SK-N-SH (cell line): ENCODE results near the gene IVNS1ABP. TPM values are rescaled to one million over a fixed set of nuclear protein-coding genes. Genes with fewer than 3 reads are reported as not detected.

Experiments
- CTCF ChIA-PET: fragments of 300-600, 350-600 bp; formaldehyde crosslinking; extraction: SDS; loops from one replicate; lab custom pipeline; 2021; lab: Yijun Ruan, JAX
- POLR2A ChIA-PET: fragments of 350-600 bp; sonication (Branson Sonifier 250); formaldehyde crosslinking; extraction: SDS; loops from one replicate; lab custom pipeline; 2020; ENCODE audit warnings: antibody characterized with exemption, inconsistent platforms; lab: Yijun Ruan, JAX
- DNase-seq: peaks from one replicate; pipeline ENCODE4 v3.0.0; 2012
- H2AFZ ChIP-seq: fragments of 200-600 bp; sonication (generic); 2 replicates; pipeline ENCODE4 v1.8.1; 2016; ENCODE audit warnings: antibody characterized with exemption, mild to moderate bottlenecking, low read depth
- H3F3A ChIP-seq: fragments of 200-600 bp; sonication (generic); replicated peaks from 2 replicates; pipeline ENCODE3; 2016; ENCODE audit warnings: antibody characterized with exemption, mild to moderate bottlenecking; ENCODE audit not compliant: insufficient read depth
- H3K27ac ChIP-seq, 2 experiments: fragments of 200-500 bp in 1 of 2; fragments of 200-600 bp in 1 of 2; sonication (Bioruptor generic) in 1 of 2; sonication (generic), shearing (Covaris generic) in 1 of 2; 2 replicates each; pipeline versions ENCODE4 v1.5.1 to v1.6.1; 2014 to 2016; ENCODE audit warnings: low read depth in 2 of 2, inconsistent platforms in 1 of 2, low read length in 1 of 2, mild to moderate bottlenecking in 1 of 2, mixed read lengths in 1 of 2
- H3K27me3 ChIP-seq: fragments of 200-600 bp; sonication (generic), shearing (Covaris generic); 2 replicates; pipeline ENCODE4 v1.6.1; 2016; ENCODE audit warnings: mixed run types; ENCODE audit not compliant: insufficient read depth
- H3K36me3 ChIP-seq, 2 experiments: fragments of 200-500 bp in 1 of 2; fragments of 200-600 bp in 1 of 2; sonication (Bioruptor generic) in 1 of 2; sonication (generic) in 1 of 2; replicated peaks in 1 of 2; 2 replicates each; pipeline versions ENCODE3 to v1.5.1; 2014 to 2016; ENCODE audit warnings: low read length in 1 of 2, mild to moderate bottlenecking in 1 of 2; ENCODE audit not compliant: insufficient read depth in 2 of 2, control insufficient read depth in 1 of 2
- H3K4me1 ChIP-seq, 2 experiments: fragments of 200-500 bp in 1 of 2; fragments of 200-600 bp in 1 of 2; sonication (Bioruptor generic) in 1 of 2; sonication (generic), shearing (Covaris generic) in 1 of 2; 2 replicates each; pipeline versions ENCODE4 v1.5.1 to v1.6.1; 2014 to 2016; ENCODE audit warnings: low read depth in 1 of 2, low read length in 1 of 2, mixed run types in 1 of 2; ENCODE audit not compliant: insufficient read depth in 2 of 2, control insufficient read depth in 1 of 2
- H3K4me2 ChIP-seq: fragments of 200-600 bp; sonication (generic), shearing (Covaris generic); 2 replicates; pipeline ENCODE4 v1.6.1; 2017; ENCODE audit warnings: mixed run types
- H3K4me3 ChIP-seq, 2 experiments: fragments of 200-500 bp in 1 of 2; fragments of 200-600 bp in 1 of 2; sonication (Bioruptor generic) in 1 of 2; sonication (generic), shearing (Covaris generic) in 1 of 2; 2 replicates each; pipeline versions ENCODE4 v1.5.1 to v1.8.1; 2014 to 2016; ENCODE audit warnings: low read depth in 2 of 2, inconsistent platforms in 1 of 2, low read length in 1 of 2, mild to moderate bottlenecking in 1 of 2, mixed read lengths in 1 of 2, moderate library complexity in 1 of 2
- H3K79me2 ChIP-seq: fragments of 200-600 bp; sonication (generic); 2 replicates; pipeline ENCODE4 v1.8.1; 2017; ENCODE audit warnings: mild to moderate bottlenecking; ENCODE audit not compliant: insufficient read depth
- H3K9ac ChIP-seq: fragments of 200-600 bp; sonication (generic); 2 replicates; pipeline ENCODE4 v1.6.1; 2017; ENCODE audit warnings: mixed run types
- H3K9me2 ChIP-seq: fragments of 200-600 bp; sonication (generic); 2 replicates; pipeline ENCODE4 v1.6.1; 2017; ENCODE audit warnings: mixed run types
- H3K9me3 ChIP-seq: fragments of 200-600 bp; sonication (generic); 2 replicates; pipeline ENCODE4 v1.6.1; 2017; ENCODE audit warnings: mixed run types, mild to moderate bottlenecking, moderate library complexity
- H4K20me1 ChIP-seq: fragments of 200-600 bp; sonication (generic); 2 replicates; pipeline ENCODE4 v1.6.1; 2017; ENCODE audit warnings: mild to moderate bottlenecking, mixed run types; ENCODE audit not compliant: insufficient read depth
- ELF1 ChIP-seq: IDR thresholded peaks from 2 replicates; pipeline ENCODE4 v1.4.0; 2012
- GABPA ChIP-seq: IDR thresholded peaks from 2 replicates; pipeline ENCODE4 v1.4.0; 2012; ENCODE audit warnings: low read depth, mild to moderate bottlenecking
- GATA2 ChIP-seq: sonication (generic); formaldehyde crosslinking; IDR thresholded peaks from 2 replicates; pipeline ENCODE4 v1.5.0; 2020; ENCODE audit warnings: mild to moderate bottlenecking, missing genetic modification reagents
- MXI1 ChIP-seq: IDR thresholded peaks from 2 replicates; pipeline ENCODE4 v1.6.1; 2012; ENCODE audit warnings: mild to moderate bottlenecking, low read depth, low read length, improper control_type of control experiment
- NFIC ChIP-seq: IDR thresholded peaks from 2 replicates; pipeline ENCODE4 v1.4.0; 2012; ENCODE audit warnings: borderline replicate concordance
- POLR2AphosphoS5 ChIP-seq: IDR thresholded peaks from 2 replicates; pipeline ENCODE4 v1.6.1; 2012; ENCODE audit warnings: low read depth, low read length
- RAD21 ChIP-seq: IDR thresholded peaks from 2 replicates; pipeline ENCODE4 v1.6.1; 2012; ENCODE audit warnings: mild to moderate bottlenecking, low read length
- RFX5 ChIP-seq: IDR thresholded peaks from 2 replicates; pipeline ENCODE4 v1.6.1; 2012; ENCODE audit warnings: mild to moderate bottlenecking, improper control_type of control experiment, low read length
- SIN3A ChIP-seq: IDR thresholded peaks from 2 replicates; pipeline ENCODE4 v1.6.1; 2012; ENCODE audit warnings: low read depth, mild to moderate bottlenecking, low read length, moderate library complexity, borderline replicate concordance
- SMC3 ChIP-seq: IDR thresholded peaks from 2 replicates; pipeline ENCODE4 v1.6.1; 2012; ENCODE audit warnings: low read depth, low read length, improper control_type of control experiment
- TAF1 ChIP-seq: IDR thresholded peaks from 2 replicates; pipeline ENCODE4 v1.6.1; 2012; ENCODE audit warnings: low read depth, mild to moderate bottlenecking, low read length, moderate library complexity, borderline replicate concordance
- TEAD4 ChIP-seq: IDR thresholded peaks from 2 replicates; pipeline ENCODE4 v1.4.0; 2012; ENCODE audit warnings: mild to moderate bottlenecking, borderline replicate concordance; ENCODE audit not compliant: insufficient read depth
- WGBS: methylation state at CpG from one replicate; pipeline ENCODE4 v1.1.6; 2017; ENCODE audit warnings: low lambda C conversion rate; 5-methylcytosine and 5-hydroxymethylcytosine counted together
- polyA plus RNA-seq, 3 experiments: library from polyadenylated mRNA; depleted of rRNA; stranded (reverse); fragments of >200 nt; gene quantifications; 2 replicates each; pipeline ENCODE4 v1.2.3, GENCODE V29; 2012
- TF ChIP-seq, protein P1 (sequence below): IDR thresholded peaks from 2 replicates; pipeline ENCODE4 v1.6.1; 2012; ENCODE audit warnings: mild to moderate bottlenecking, low read depth, low read length, moderate library complexity
- TF ChIP-seq, protein P2 (sequence below): IDR thresholded peaks from 2 replicates; pipeline ENCODE4 v1.4.0; 2012; ENCODE audit warnings: low read depth
- TF ChIP-seq, protein P3 (sequence below): IDR thresholded peaks from 2 replicates; pipeline ENCODE4 v1.4.0; 2012; ENCODE audit warnings: low read depth, borderline replicate concordance
- TF ChIP-seq, protein P4 (sequence below): fragments of 200-600 bp; sonication (generic); IDR thresholded peaks from 2 replicates; pipeline ENCODE4 v1.6.1; 2017; ENCODE audit warnings: antibody characterized with exemption, mild to moderate bottlenecking, moderate library complexity

The IVNS1ABP gene
- polyA plus RNA-seq (2012; rRNA removed) = 24.5 and 31.5 TPM in 2 replicates
- 24.5 and 29.6 TPM in 2 replicates for polyA plus RNA-seq (2012; cell fraction: cytosol; rRNA removed)
- polyA plus RNA-seq (2012; cell fraction: nucleus; rRNA removed) = 72.1 and 91.2 TPM in 2 replicates

DNA sequence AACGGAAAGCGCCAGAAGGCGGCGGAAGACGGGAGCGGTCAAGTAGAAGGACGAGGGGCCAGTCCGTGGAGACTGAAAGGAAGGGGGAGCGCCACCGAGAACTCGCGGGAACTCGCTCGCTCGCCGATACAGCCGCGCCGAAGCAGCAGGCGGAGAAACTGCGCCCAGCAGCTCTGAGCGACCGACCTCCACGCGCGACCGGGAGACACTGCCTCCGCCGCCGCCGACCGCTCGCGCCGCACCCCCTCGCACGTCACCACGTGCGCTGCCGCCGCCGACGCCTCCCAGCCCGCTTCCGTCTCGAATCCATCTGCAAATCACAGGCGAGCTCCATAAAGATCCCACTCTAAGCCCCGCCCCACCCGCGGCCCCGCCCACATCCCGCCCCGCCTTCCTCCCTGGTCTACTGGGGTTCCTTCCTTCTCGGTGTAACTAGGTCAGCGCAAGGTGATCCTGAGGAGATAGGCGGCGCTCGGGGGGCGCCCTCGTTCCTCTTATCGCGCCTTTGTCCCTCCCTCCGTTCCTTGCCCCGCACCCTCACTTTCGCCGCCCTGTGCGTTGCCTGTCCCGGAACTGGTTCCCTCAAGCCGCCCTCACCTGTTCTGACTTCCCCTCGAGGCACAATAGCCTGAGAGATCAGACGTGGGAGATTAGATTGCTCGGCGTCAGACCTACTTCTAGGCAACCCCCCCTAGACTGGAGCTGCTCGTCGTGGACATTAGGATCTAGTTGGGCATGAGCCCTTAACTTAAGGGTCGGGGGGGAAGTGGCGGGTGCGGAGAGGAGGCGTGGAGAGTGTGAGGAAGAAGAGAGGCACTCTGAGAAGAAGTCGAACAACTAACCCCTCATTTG is at the start of gene IVNS1ABP:
TSS of gene IVNS1ABP (minus strand) at position 210 of the 852 bp plus-strand sequence. CDS start 7,750 bp downstream, outside the sequence.
- POLR2A ChIA-PET = interaction anchor here (0.6 to 2.4 kb wide), 4 partner anchors 59 to 279 kb away, joined by 3 to 8 read pairs (median 3); no protein-coding TSS in a partner anchor
- H2AFZ ChIP-seq = peak within 1 kb of the TSS; percentile 95
- peaks cover 47% of the 10 kb centered on the region for H3K79me2 ChIP-seq
- peak within 1 kb of the TSS; percentile 92 to 98 for H3K4me3 ChIP-seq
- H3K4me1 ChIP-seq = peaks cover 19 to 26% of the 10 kb centered on the region in 2 experiments
- peaks cover 37% of the 10 kb centered on the region for H4K20me1 ChIP-seq
- peak within 1 kb of the TSS; percentile 82 for H3K4me2 ChIP-seq
- no peaks in the 10 kb centered on the region for H3K27me3 ChIP-seq
- peaks cover 0 to 4% of the 10 kb centered on the region in 2 experiments for H3K36me3 ChIP-seq
- no peaks in the 10 kb centered on the region for H3K9me3 ChIP-seq
- WGBS = 3% methylated on average over 48 of the region's 80 CpGs
- no peaks in the 10 kb centered on the region for H3K9me2 ChIP-seq
- H3F3A ChIP-seq = no peaks in the 10 kb centered on the region
- peak; percentile 96 for DNase-seq
- peak within 1 kb of the TSS; percentile 99 for H3K9ac ChIP-seq
- CTCF ChIA-PET = interaction anchor here (0.7 to 2.4 kb wide), 5 partner anchors 78 to 363 kb away, joined by 3 to 7 read pairs (median 3); no protein-coding TSS in a partner anchor
- H3K27ac ChIP-seq = peak within 1 kb of the TSS; percentile 95
- no peak for TF ChIP-seq RFX5
- TF ChIP-seq GABPA = peak; percentile 62
- TF ChIP-seq SMC3 = peak; percentile 25
- peak; percentile 77; the same call in 1 of the 2 replicates for TF ChIP-seq SIN3A
- TF ChIP-seq POLR2AphosphoS5 = peak; percentile 90
- peak; percentile 37; the same call in 1 of the 2 replicates for TF ChIP-seq ELF1
- TF ChIP-seq, protein P1, sequence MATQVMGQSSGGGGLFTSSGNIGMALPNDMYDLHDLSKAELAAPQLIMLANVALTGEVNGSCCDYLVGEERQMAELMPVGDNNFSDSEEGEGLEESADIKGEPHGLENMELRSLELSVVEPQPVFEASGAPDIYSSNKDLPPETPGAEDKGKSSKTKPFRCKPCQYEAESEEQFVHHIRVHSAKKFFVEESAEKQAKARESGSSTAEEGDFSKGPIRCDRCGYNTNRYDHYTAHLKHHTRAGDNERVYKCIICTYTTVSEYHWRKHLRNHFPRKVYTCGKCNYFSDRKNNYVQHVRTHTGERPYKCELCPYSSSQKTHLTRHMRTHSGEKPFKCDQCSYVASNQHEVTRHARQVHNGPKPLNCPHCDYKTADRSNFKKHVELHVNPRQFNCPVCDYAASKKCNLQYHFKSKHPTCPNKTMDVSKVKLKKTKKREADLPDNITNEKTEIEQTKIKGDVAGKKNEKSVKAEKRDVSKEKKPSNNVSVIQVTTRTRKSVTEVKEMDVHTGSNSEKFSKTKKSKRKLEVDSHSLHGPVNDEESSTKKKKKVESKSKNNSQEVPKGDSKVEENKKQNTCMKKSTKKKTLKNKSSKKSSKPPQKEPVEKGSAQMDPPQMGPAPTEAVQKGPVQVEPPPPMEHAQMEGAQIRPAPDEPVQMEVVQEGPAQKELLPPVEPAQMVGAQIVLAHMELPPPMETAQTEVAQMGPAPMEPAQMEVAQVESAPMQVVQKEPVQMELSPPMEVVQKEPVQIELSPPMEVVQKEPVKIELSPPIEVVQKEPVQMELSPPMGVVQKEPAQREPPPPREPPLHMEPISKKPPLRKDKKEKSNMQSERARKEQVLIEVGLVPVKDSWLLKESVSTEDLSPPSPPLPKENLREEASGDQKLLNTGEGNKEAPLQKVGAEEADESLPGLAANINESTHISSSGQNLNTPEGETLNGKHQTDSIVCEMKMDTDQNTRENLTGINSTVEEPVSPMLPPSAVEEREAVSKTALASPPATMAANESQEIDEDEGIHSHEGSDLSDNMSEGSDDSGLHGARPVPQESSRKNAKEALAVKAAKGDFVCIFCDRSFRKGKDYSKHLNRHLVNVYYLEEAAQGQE = peak; percentile 23; the same call in 1 of the 2 replicates
- TF ChIP-seq MXI1 = peak; percentile 92
- TF ChIP-seq, protein P2, sequence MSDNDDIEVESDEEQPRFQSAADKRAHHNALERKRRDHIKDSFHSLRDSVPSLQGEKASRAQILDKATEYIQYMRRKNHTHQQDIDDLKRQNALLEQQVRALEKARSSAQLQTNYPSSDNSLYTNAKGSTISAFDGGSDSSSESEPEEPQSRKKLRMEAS = peak; percentile 93
- TF ChIP-seq GATA2 = peak; percentile 70
- peak; percentile 42; the same call in 1 of the 2 replicates for TF ChIP-seq RAD21
- peak; percentile 95 for TF ChIP-seq TAF1
- TF ChIP-seq TEAD4 = no peak
- TF ChIP-seq, protein P3, sequence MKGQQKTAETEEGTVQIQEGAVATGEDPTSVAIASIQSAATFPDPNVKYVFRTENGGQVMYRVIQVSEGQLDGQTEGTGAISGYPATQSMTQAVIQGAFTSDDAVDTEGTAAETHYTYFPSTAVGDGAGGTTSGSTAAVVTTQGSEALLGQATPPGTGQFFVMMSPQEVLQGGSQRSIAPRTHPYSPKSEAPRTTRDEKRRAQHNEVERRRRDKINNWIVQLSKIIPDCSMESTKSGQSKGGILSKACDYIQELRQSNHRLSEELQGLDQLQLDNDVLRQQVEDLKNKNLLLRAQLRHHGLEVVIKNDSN = peak; percentile 74
- TF ChIP-seq, protein P4, sequence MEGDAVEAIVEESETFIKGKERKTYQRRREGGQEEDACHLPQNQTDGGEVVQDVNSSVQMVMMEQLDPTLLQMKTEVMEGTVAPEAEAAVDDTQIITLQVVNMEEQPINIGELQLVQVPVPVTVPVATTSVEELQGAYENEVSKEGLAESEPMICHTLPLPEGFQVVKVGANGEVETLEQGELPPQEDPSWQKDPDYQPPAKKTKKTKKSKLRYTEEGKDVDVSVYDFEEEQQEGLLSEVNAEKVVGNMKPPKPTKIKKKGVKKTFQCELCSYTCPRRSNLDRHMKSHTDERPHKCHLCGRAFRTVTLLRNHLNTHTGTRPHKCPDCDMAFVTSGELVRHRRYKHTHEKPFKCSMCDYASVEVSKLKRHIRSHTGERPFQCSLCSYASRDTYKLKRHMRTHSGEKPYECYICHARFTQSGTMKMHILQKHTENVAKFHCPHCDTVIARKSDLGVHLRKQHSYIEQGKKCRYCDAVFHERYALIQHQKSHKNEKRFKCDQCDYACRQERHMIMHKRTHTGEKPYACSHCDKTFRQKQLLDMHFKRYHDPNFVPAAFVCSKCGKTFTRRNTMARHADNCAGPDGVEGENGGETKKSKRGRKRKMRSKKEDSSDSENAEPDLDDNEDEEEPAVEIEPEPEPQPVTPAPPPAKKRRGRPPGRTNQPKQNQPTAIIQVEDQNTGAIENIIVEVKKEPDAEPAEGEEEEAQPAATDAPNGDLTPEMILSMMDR = peak; percentile 36
- no peak for TF ChIP-seq NFIC
